DMS79 (cell line): ENCODE results near the gene GPR25.
A peak's percentile ranks its signal among the peaks of the same experiment; 100 is the strongest.

Experiments
- DNase-seq: peaks from one replicate; lab custom pipeline; 2025; lab: John Stamatoyannopoulos, UW

The GPR25 gene

GRCh38 chr1:200873671-200874397 lies 1.1 kb downstream of the GPR25 start:
- no peak for DNase-seq

GRCh38 chr1:200874694-200875093 lies 1.9 kb downstream of the GPR25 start:
- DNase-seq: no peak

- no peak for DNase-seq
Measured at GRCh38 chr1:200875416-200875815, 2.6 kb downstream of the GPR25 start.

GRCh38 chr1:200877010-200877409 lies 4.2 kb downstream of the GPR25 start:
- no peak for DNase-seq

DNA sequence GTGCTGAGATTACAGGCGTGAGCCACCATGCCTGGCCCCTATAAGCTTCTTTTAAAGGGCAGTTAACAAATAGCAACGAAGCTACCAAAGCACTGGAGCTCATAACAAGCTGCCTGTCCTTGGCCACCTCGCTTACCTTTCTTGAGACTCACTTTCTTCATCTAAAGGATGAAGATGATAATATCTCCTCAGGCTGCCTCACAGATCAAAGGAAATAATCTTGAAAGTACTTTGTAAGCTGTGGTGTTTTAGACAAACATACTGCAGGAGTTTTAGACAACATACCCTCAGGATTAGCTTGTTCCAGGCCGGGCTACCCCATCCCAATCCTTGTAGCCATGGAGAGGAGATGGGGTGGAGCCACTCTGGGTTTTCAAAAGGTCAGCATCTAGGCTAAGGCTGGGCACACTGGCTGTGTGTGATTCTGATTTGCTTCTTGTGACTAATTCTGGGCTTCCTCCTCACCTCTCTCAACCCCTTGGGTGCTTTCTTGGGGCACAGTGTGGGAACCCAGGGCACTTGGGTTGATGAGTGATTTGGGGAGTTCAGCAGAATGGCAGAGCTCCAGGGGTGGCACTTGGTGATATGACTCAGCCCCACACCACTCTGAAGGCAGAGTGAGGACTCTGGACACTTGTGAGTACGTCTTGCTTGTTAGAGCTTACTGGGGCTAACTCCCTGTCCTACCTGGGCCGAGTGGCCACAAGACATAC lies 5.2 kb downstream of the GPR25 start:
- no peak for DNase-seq

DNA sequence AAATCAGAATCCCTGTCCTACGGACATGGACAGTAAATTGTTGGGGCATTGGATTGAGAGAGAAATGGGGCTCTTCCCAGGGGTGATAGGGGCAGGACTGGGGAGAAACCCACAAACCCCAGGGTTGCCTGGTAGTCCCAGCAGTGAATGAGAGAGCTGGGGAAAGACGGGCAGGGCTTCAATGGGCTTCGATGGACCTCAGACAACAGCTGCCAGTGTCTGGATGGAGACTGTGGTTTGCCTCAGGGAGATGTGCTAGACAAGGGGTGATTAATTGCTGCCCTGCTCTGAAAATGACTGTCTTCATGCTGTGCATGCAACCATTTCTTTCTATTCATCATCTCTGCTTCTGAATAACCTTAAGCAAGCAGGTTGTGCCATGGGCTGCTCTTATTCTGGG lies 7.4 kb downstream of the GPR25 start:
- no peak for DNase-seq

DNA sequence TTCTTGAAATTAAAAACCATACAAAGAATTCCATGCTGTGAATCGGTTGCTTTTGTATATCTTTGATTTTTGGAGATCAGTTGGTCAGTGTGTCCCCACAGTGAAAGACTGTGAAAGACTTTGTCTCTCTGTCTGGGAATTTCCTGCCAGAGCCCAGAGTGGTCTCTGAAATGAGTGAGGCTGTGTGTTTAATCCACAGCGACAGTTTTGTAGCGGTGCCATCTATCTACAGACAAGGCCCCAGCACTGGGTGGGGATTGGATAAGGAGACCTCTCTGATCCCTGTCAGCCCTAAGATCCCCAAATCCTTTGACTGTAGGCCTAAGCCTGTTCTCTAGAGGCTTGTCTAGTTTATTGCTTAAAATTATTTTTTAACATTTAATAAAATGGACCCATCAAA lies 10.3 kb downstream of the GPR25 start:
- DNase-seq: no peak

GRCh38 chr1:200885623-200886402 lies 13.0 kb downstream of the GPR25 start:
- no peak for DNase-seq

DNA sequence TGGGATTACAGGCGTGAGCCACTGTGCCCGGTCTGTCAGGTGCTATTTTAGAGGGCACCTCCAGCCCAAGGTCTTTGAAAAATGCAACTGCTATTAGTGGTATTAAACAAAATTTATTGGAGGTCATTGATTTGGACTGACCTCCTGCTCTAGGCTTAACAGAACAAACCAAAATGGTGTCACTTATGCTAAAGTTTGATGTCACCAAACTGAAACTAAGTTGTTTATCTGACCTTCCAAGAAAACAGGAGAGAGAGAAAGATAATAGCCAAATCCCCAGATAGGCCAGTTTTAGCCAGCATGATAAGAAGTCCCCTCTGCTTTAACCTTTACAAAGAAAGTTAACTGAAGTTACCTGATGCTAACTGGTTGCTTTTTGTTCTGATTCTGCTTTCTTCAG lies 13.8 kb downstream of the GPR25 start:
- DNase-seq: no peak

DNA sequence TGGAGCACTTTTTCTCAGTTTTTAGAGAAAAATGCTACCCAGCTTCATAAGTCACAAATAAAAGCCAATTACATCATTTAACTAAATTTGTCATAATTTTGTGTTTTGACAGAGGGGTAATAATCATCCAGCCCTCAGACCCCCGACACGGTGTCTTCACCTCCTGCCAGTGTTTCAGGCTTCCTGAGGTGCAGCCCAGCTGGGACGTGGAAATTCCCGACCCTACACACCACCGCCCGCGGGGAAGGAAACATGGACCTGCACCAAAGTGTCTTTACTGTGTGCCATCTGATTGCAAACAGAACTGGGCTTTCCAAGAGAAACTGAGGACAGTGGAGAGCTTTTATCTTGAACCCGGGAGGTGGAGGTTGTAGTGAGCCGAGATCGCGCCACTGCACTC lies 14.3 kb downstream of the GPR25 start:
- no peak for DNase-seq

- no peak for DNase-seq
Measured at GRCh38 chr1:200887772-200888348, 15.1 kb downstream of the GPR25 start.

DNA sequence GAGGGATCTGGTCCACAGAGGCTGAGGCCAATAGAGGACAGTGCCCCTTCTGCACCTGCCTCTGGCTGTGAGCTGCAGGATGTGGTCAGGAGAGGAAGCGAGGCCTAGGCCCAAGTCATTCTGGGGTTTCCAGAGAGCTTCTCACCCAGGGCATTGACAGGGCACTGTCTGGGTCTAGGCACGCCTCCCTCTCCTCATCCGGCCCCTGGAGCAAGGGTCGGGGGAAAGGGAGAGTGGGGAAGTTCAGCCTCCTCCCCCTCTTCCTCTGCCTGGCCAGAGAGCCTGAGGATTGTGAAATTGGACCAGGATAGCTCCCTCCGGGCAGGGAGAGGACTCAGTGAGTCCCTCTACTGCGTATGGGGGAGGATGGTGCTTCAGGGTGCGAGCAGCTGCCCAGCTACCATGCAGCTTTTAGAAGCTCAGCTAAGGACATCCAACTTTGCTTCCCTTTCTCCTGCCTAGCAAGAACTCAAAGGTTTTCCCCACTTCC lies 15.6 kb downstream of the GPR25 start:
- DNase-seq: no peak

- DNase-seq: no peak
Measured at GRCh38 chr1:200889571-200889970, 16.8 kb downstream of the GPR25 start.

- DNase-seq: no peak
Measured at GRCh38 chr1:200890027-200890426, 17.2 kb downstream of the GPR25 start.

DNA sequence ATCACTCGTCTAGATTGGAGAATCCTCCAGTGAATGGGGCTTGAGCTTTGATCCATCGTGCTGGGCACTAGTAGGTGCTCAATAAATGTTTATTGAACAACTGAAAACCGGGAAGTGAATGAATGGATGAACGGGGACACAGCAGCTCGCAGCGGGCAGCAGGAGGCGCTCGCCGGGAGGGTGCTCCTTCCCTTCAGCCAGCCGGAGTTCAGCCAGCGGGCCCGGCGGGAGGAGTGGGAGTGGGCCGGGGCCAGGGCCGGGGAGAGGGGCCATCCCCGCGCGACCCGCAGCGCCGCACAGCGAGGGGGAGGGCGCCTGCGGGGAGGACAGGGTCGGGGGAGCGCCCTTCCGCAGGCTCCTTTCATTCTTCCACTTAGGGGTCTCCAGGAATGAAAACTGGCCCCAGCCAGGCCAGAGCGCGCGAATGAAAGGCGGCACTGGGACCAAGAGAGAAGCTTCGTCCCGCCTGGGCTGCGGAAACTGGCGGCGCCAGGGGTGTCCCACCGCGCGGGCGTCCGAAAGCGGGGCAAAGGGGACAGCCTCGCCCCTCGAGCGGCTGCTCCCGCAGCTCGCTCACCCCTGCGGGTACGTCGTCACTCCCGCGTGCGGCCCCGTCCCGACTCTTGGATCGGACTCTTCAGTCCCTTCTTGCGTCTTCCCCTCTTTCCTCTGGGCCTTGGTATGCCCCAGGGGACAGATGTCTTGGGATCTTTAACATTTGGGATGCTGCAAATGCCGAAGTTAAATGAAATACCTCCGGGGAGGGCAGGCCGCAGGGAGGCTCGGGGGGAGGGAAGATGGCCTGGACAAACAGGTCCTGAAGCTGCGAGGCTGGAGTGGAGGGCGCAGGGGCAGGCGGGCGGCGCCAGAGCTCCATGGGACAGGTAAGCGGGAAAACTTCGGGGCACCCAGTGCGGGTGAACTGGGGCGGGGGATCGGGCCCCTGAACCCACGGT lies 18.3 kb downstream of the GPR25 start:
- DNase-seq: peak; percentile 66

DNA sequence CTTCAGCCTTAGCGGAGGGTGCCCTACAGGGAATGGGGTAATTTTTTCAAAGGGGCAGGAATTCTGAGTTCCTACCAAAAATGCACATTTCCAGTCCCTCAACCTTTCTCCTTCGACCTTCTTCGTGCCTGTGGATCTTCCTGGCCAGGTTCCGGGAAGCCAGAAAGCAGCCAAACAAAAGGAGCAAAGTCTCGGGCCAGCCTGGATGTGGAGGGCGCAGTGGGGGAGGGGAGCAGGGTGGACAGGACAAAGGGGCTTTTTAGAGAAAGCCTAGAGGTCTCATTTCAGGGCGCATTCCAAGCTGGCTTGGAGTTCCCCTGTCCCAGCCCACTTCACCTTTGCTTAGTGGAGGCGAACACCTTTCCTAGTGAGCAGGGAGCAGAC lies 19.0 kb downstream of the GPR25 start:
- DNase-seq: peak; percentile 17

DNA sequence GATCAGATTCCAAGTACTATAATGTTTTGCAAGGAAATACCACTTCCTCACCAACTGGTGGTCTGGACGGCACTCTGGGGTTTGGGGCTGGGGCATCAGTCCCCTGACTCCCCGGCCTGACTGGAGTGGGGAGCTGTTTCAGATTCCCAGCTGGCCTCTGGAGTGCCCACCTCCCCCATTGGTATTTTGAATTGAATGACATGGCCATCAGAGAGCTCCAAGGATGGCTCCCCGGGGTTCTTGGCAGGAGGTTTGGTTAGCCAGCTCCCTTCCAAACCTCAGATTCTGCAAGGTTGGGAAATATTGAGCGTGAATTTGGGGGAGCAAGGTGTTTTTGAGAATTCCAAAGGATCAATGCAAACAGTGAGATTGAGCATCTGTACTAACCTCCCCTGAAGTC lies 19.8 kb downstream of the GPR25 start:
- DNase-seq: no peak

GRCh38 chr1:200892958-200893357 lies 20.2 kb downstream of the GPR25 start:
- no peak for DNase-seq

GRCh38 chr1:200893411-200893901 lies 20.7 kb downstream of the GPR25 start:
- no peak for DNase-seq

- no peak for DNase-seq
Measured at GRCh38 chr1:200894712-200895442, 22.1 kb downstream of the GPR25 start, which contains the start of gene INAVA. INAVA (plus strand) TSS chr1:200894900; CDS start chr1:200898401, 3,501 bp downstream.
